ENCODE data around the gene RNF44. TPM values are rescaled to one million over a fixed set of nuclear protein-coding genes. Genes with fewer than 3 reads are reported as not detected.

The RNF44 gene
- total and polyA plus RNA-seq, 2 of the 13 experiments (the other 11 are each of a cell fraction or from before 2014, with no cell fraction given): 9.2 to 16.8 TPM

GRCh38 chr5:176536902-176537553 lies at the start of gene RNF44 (continued):
- TF ChIP-seq ZBTB40 (IDR thresholded peaks at IDR 0.05): no peak
- no peak for TF ChIP-seq ZBTB40 (CRISPR knock-in tag; IDR thresholded peaks at IDR 0.05)
- peak; percentile 38 for TF ChIP-seq PAXIP1 (CRISPR knock-in tag; conservative IDR thresholded peaks at IDR 0.05)
- no peak for TF ChIP-seq ZFP36L1 (CRISPR knock-in tag; IDR thresholded peaks at IDR 0.05)
- no peak for TF ChIP-seq ZBTB21 (CRISPR knock-in tag; IDR thresholded peaks at IDR 0.05)
- no peak for TF ChIP-seq NCOA1 (CRISPR knock-in tag; IDR thresholded peaks at IDR 0.05)
- TF ChIP-seq E2F1 (CRISPR knock-in tag; IDR thresholded peaks at IDR 0.05): no peak
- no peak for TF ChIP-seq HOXD1 (CRISPR knock-in tag; IDR thresholded peaks at IDR 0.05)
- TF ChIP-seq RORA (CRISPR knock-in tag; IDR thresholded peaks at IDR 0.05): no peak

Measured in HepG2 (cell line).